Ishikawa (cell line): ENCODE measurements around the gene CELF2.

Source experiments
- CEBPB ChIP-seq: IDR thresholded peaks from 2 replicates; pipeline ENCODE4 v1.6.1; 2012
- CREB1 ChIP-seq: IDR thresholded peaks from 2 replicates; pipeline ENCODE4 v1.6.1; 2012; ENCODE audit warnings: low read depth
- EGR1 ChIP-seq: IDR thresholded peaks from 2 replicates; pipeline ENCODE4 v1.6.1; 2012
- EP300 ChIP-seq: IDR thresholded peaks from 2 replicates; pipeline ENCODE4 v1.6.1; 2012; ENCODE audit warnings: borderline replicate concordance
- FOXM1 ChIP-seq: IDR thresholded peaks from 2 replicates; pipeline ENCODE4 v1.6.1; 2012; ENCODE audit warnings: low read depth, borderline replicate concordance
- NFIC ChIP-seq: IDR thresholded peaks from 2 replicates; pipeline ENCODE4 v1.6.1; 2012
- RAD21 ChIP-seq: IDR thresholded peaks from 2 replicates; pipeline ENCODE4 v1.6.1; 2012; ENCODE audit warnings: low read depth
- TAF1 ChIP-seq: IDR thresholded peaks from 2 replicates; pipeline ENCODE4 v1.6.1; 2012; ENCODE audit warnings: low read depth, mild to moderate bottlenecking
- TCF12 ChIP-seq: IDR thresholded peaks from 2 replicates; pipeline ENCODE4 v1.6.1; 2012; ENCODE audit warnings: low read depth
- TEAD4 ChIP-seq: IDR thresholded peaks from 2 replicates; pipeline ENCODE4 v1.6.1; 2012
- YY1 ChIP-seq: IDR thresholded peaks from 2 replicates; pipeline ENCODE4 v1.6.1; 2012; ENCODE audit warnings: low read depth
- ZBTB7A ChIP-seq: IDR thresholded peaks from 2 replicates; pipeline ENCODE4 v1.6.1; 2012; ENCODE audit warnings: low read depth
- TF ChIP-seq, protein P1 (sequence below): IDR thresholded peaks from 2 replicates; pipeline ENCODE4 v1.6.1; 2012
- TF ChIP-seq, protein P2 (sequence below): IDR thresholded peaks from 2 replicates; pipeline ENCODE4 v1.6.1; 2012
- TF ChIP-seq, protein P3 (sequence below): IDR thresholded peaks from 2 replicates; pipeline ENCODE4 v1.6.1; 2012; ENCODE audit warnings: low read depth, mild to moderate bottlenecking

CELF2 gene

DNA sequence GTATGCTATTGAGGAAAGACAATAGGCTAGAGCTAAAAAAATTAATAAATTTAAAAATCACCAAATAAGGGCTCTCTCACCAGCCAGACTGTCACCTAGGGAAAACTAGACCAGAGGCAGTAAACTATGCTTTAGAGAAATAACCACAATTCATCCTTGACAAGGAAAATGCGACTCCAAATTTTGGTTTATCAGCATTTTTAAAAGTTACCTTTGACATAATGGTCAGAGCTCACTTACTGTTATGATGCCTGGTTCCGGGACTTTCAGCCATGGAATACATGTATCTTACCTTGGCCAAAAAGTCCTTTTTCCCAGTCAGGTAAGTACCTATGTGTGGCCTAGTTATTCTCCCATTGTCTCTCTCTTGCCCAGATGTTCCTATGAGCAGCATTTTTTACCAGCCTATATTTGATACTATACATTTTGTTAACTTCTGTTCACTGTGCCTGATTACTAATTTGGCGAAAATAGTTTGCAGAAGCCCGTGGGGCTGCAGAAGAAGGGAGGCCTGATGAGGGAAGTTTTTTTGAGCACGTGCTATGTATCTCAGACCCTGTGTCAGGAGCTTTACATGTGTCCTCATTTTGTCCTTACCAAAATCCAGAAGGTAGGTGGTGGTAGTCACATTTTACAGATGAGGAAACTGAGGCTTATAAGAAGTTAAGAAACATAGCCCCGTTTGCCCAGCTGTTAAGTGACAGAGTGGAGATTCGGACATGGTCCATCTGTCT lies 149.7 kb downstream of the CELF2 start:
- TF ChIP-seq NFIC = no peak
- TF ChIP-seq, protein P1, sequence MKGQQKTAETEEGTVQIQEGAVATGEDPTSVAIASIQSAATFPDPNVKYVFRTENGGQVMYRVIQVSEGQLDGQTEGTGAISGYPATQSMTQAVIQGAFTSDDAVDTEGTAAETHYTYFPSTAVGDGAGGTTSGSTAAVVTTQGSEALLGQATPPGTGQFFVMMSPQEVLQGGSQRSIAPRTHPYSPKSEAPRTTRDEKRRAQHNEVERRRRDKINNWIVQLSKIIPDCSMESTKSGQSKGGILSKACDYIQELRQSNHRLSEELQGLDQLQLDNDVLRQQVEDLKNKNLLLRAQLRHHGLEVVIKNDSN = no peak
- no peak for TF ChIP-seq TCF12
- TF ChIP-seq ZBTB7A = no peak
- TF ChIP-seq, protein P2, sequence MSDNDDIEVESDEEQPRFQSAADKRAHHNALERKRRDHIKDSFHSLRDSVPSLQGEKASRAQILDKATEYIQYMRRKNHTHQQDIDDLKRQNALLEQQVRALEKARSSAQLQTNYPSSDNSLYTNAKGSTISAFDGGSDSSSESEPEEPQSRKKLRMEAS = no peak
- TF ChIP-seq FOXM1 = no peak
- TF ChIP-seq EGR1 = no peak
- TF ChIP-seq YY1 = no peak
- no peak for TF ChIP-seq TEAD4
- no peak for TF ChIP-seq TAF1
- no peak for TF ChIP-seq EP300
- TF ChIP-seq RAD21 = no peak
- TF ChIP-seq CEBPB = no peak
- TF ChIP-seq CREB1 = no peak
- TF ChIP-seq, protein P3, sequence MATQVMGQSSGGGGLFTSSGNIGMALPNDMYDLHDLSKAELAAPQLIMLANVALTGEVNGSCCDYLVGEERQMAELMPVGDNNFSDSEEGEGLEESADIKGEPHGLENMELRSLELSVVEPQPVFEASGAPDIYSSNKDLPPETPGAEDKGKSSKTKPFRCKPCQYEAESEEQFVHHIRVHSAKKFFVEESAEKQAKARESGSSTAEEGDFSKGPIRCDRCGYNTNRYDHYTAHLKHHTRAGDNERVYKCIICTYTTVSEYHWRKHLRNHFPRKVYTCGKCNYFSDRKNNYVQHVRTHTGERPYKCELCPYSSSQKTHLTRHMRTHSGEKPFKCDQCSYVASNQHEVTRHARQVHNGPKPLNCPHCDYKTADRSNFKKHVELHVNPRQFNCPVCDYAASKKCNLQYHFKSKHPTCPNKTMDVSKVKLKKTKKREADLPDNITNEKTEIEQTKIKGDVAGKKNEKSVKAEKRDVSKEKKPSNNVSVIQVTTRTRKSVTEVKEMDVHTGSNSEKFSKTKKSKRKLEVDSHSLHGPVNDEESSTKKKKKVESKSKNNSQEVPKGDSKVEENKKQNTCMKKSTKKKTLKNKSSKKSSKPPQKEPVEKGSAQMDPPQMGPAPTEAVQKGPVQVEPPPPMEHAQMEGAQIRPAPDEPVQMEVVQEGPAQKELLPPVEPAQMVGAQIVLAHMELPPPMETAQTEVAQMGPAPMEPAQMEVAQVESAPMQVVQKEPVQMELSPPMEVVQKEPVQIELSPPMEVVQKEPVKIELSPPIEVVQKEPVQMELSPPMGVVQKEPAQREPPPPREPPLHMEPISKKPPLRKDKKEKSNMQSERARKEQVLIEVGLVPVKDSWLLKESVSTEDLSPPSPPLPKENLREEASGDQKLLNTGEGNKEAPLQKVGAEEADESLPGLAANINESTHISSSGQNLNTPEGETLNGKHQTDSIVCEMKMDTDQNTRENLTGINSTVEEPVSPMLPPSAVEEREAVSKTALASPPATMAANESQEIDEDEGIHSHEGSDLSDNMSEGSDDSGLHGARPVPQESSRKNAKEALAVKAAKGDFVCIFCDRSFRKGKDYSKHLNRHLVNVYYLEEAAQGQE = no peak

DNA sequence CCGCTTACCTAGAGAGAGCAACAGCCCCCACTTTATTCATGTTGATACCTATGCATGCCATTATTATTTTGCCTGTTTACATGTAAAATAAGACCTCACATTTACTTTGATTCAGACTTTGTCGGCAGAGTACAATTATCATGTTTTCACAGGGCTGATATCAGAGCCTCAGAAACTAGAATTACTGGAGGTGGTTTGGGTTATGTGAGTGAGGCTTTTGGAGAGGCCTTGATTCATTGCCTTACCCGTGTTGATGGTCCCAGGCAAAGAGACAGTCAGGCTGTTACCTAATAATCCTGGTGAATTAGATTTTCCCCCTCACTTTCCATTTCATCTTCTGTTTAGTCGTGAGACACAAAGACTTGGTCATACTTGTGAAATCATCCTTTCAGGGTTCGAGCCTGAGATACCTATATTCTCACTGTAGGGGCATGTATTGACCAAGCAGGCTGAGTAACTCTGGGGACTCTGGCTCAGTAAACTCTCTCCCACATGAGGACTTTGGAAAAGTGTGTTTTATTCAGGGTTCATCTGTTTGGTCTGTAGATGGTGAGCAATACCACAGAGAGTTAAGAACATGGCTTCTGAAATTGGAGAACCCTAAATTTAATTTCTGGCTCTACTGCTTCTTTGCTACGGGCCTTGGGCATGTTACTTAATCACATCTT lies 150.9 kb downstream of the CELF2 start:
- TF ChIP-seq, protein P1 = no peak
- TF ChIP-seq, protein P2 = no peak
- TF ChIP-seq NFIC = no peak
- TF ChIP-seq TAF1 = no peak
- TF ChIP-seq CEBPB = no peak
- TF ChIP-seq EGR1 = no peak
- TF ChIP-seq, protein P3 = no peak
- TF ChIP-seq RAD21 = no peak
- TF ChIP-seq TEAD4 = no peak

DNA sequence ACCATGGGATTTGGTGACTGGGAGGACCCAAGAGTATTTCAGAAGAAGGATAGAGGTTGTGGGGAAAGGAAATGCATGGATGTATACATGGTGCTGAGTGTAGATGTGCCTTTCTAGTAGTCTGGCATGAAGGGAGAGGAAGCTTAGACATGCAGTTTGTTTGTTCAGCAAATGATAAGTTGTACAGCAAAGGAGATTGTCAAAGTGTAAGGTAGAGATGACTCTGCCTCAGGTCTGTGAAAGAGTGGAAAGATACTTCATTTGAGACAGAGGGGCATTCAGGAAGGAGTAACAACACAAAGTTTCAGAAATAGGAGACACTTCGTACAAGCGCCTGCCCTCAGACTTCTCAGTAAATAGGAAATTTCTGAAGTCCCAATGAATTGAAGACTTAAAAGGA lies 152.3 kb downstream of the CELF2 start:
- TF ChIP-seq CEBPB (no peak), CREB1 (no peak), TCF12 (no peak), YY1 (no peak), TEAD4 (no peak), NFIC (no peak), FOXM1 (no peak), EGR1 (no peak), TAF1 (no peak), RAD21 (no peak), EP300 (no peak), ZBTB7A (no peak)
- TF ChIP-seq, protein P1 = no peak
- TF ChIP-seq, protein P3 = no peak
- TF ChIP-seq, protein P2 = no peak
